GM21526 (cell line): ENCODE results near the gene TEAD3.

Experiments used
- ATAC-seq: cut with Tn5 transposase; IDR thresholded peaks from one replicate; pipeline ENCODE4 v1.9.1; 2021; ENCODE audit warnings: moderate library complexity; ENCODE audit not compliant: unreplicated experiment, low FRiP score

Gene TEAD3

GRCh38 chr6:35477551-35478179, 19.2 kb downstream of the TEAD3 start:
- no peak for ATAC-seq

GRCh38 chr6:35477028-35477427, 19.9 kb downstream of the TEAD3 start:
- no peak for ATAC-seq

- ATAC-seq: no peak
These were observed 20.9 kb downstream of the TEAD3 start for GRCh38 chr6:35476004-35476403.

- ATAC-seq: no peak
These were observed 21.3 kb downstream of the TEAD3 start for GRCh38 chr6:35475573-35475972.

GRCh38 chr6:35474942-35475570, 21.8 kb downstream of the TEAD3 start:
- ATAC-seq: no peak

GRCh38 chr6:35474131-35474941, 22.5 kb downstream of the TEAD3 start:
- ATAC-seq: no peak

GRCh38 chr6:35473850-35474130, 23.1 kb downstream of the TEAD3 start:
- ATAC-seq: no peak

GRCh38 chr6:35473075-35473849, 23.6 kb downstream of the TEAD3 start:
- no peak for ATAC-seq

- ATAC-seq: no peak
These were observed 25.0 kb downstream of the TEAD3 start for GRCh38 chr6:35471836-35472345.

GRCh38 chr6:35470663-35471120, 26.2 kb downstream of the TEAD3 start:
- no peak for ATAC-seq

- no peak for ATAC-seq
These were observed 26.9 kb downstream of the TEAD3 start for GRCh38 chr6:35469751-35470662.

- no peak for ATAC-seq
These were observed 27.7 kb downstream of the TEAD3 start for GRCh38 chr6:35468980-35469750.

- peak; percentile 67 for ATAC-seq
These were observed 28.5 kb downstream of the TEAD3 start, which contains the start of gene RPL10A for GRCh38 chr6:35468181-35468979. RPL10A (plus strand) TSS chr6:35468401; CDS start chr6:35468435, 34 bp downstream.

- ATAC-seq: no peak
These were observed 31.2 kb downstream of the TEAD3 start for GRCh38 chr6:35465646-35466045.

- no peak for ATAC-seq
These were observed 33.6 kb downstream of the TEAD3 start for GRCh38 chr6:35463292-35463691.

GRCh38 chr6:35461270-35461669, 35.6 kb downstream of the TEAD3 start:
- ATAC-seq: no peak

- ATAC-seq: no peak
These were observed 39.0 kb downstream of the TEAD3 start for GRCh38 chr6:35457907-35458306.
